ENCODE results near the gene BLM. TPM values are rescaled to one million over a fixed set of nuclear protein-coding genes. Genes with fewer than 3 reads are reported as not detected.

Gene BLM
- total and polyA plus RNA-seq, 9 donors: 0.15 to 1.9 (median 0.78) TPM; not detected in 1

- H3K27me3 ChIP-seq: no peaks in the 10 kb centered on the region
- intact Hi-C loops (cut with DNase I): no loop called here
- H3K4me1 ChIP-seq (ENCODE audit: insufficient read depth): no peaks in the 10 kb centered on the region
- H3K36me3 ChIP-seq: no peaks in the 10 kb centered on the region
- no peak overlapping the region for H3K27ac ChIP-seq
- 94 to 96% (median 96%) methylated on average over 5 of the region's 5 CpGs for WGBS, 3 donors
- H3K4me3 ChIP-seq: no peak overlapping the region
- no peak for TF ChIP-seq POLR2A (IDR thresholded peaks at IDR 0.05)
- TF ChIP-seq EP300 (IDR thresholded peaks at IDR 0.05): no peak
- no peak for TF ChIP-seq CTCF (IDR thresholded peaks at IDR 0.05)
- no peak for DNase-seq
- H3K9me3 ChIP-seq: no peaks in the 10 kb centered on the region
These were observed 13.7 kb upstream of the BLM start for GRCh38 chr15:90703455-90703854.

- Histone ChIP-seq H3K27me3 (no peaks in the 10 kb centered on the region), H3K4me3 (no peak overlapping the region), H3K9me3 (no peaks in the 10 kb centered on the region), H3K36me3 (no peaks in the 10 kb centered on the region), H3K4me1 (ENCODE audit: insufficient read depth) (no peaks in the 10 kb centered on the region), H3K27ac (no peak overlapping the region)
- WGBS, 3 donors: 95 to 97% (median 96%) methylated on average over 4 of the region's 4 CpGs
- no peak for TF ChIP-seq EP300 (IDR thresholded peaks at IDR 0.05)
- TF ChIP-seq CTCF (IDR thresholded peaks at IDR 0.05): no peak
- TF ChIP-seq POLR2A (IDR thresholded peaks at IDR 0.05): no peak
- intact Hi-C loops (cut with DNase I): no loop called here
- DNase-seq: no peak
These were observed 11.9 kb upstream of the BLM start for GRCh38 chr15:90705212-90705611.

- Histone ChIP-seq H3K9me3 (no peaks in the 10 kb centered on the region), H3K36me3 (no peaks in the 10 kb centered on the region), H3K4me3 (no peak overlapping the region), H3K4me1 (ENCODE audit: insufficient read depth) (no peaks in the 10 kb centered on the region), H3K27ac (no peak overlapping the region), H3K27me3 (no peaks in the 10 kb centered on the region)
- intact Hi-C loops (cut with DNase I): no loop called here
- 82 to 84% (median 84%) methylated on average over 7 of the region's 7 CpGs for WGBS, 3 donors
- TF ChIP-seq POLR2A (IDR thresholded peaks at IDR 0.05) (no peak), EP300 (IDR thresholded peaks at IDR 0.05) (no peak), CTCF (IDR thresholded peaks at IDR 0.05) (no peak)
- no peak for DNase-seq
These were observed 10.5 kb upstream of the BLM start for GRCh38 chr15:90706394-90707327.

- no peak for TF ChIP-seq EP300 (IDR thresholded peaks at IDR 0.05)
- TF ChIP-seq POLR2A (IDR thresholded peaks at IDR 0.05): no peak
- no peak for TF ChIP-seq CTCF (IDR thresholded peaks at IDR 0.05)
- Histone ChIP-seq H3K9me3 (no peaks in the 10 kb centered on the region), H3K27ac (no peak overlapping the region), H3K4me3 (no peak overlapping the region), H3K27me3 (no peaks in the 10 kb centered on the region), H3K36me3 (no peaks in the 10 kb centered on the region), H3K4me1 (ENCODE audit: insufficient read depth) (no peaks in the 10 kb centered on the region)
- intact Hi-C loops (cut with DNase I): no loop called here
- DNase-seq: no peak
- WGBS, 3 donors: 86 to 92% (median 90%) methylated on average over 2 of the region's 2 CpGs
These were observed 9.7 kb upstream of the BLM start for GRCh38 chr15:90707489-90707888.

Data from ovary (tissue), 9 donors.